T1000 (cell line): Measurements from ENCODE around the gene C10orf88.

Experiments used
- DNase-seq: peaks from one replicate; lab custom pipeline; 2025; ENCODE audit warnings: mixed read lengths; lab: John Stamatoyannopoulos, UW

The C10orf88 gene, protein sequence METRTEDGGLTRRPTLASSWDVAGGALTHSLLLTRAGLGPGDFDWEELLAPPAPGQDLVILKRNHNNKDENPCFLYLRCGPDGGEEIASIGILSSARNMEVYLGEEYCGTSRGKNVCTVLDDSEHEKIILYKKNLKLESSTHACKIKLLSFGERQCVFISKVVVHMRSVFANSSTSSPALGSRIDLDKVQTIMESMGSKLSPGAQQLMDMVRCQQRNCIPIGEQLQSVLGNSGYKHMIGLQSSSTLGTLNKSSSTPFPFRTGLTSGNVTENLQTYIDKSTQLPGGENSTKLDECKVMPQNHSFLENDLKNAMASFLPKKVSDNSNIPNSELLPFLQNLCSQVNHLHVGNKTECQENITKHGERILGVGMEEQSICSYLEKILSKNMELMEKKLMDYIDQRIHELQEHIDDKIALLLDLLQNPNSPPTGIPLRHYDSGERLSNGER

DNA sequence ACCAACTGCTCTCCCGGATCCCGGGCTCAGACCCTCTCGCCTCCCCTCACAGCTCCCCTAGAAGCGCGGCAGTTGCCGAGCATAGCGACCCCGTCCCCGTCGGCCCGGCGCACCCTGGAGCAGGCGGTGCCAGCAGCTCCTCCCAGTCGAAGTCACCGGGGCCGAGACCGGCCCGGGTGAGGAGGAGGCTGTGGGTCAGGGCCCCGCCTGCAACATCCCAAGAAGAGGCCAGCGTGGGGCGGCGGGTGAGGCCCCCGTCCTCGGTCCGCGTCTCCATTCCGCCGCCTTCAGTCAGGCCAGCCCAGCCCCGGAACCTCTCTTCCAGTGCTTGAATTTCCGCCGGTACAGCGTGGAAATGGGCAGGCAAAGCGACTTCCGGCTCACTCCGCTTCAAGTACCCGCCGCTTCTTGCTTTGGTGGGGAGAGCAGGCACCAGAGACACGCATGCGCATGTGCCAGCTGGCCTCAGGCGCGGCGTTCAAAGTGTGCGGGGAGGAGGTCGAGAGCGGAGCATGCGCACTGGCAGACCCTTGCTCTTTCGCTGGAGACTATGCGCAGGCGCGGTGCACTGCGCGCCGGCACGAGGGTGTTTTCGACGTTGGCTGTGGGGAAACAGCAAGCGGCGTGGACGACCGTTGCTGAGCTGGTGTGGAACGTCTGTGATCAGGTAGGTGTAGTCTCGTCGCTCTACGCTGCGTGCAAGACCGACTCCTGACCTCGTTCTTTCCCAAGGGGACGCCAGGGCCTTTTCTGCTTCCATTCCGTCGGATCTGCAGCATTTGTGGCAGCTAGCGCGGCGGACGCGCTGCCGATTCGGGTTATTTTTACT, at the start of gene C10orf88:
Gene C10orf88 (minus strand): TSS at position 326 of the 829 bp plus-strand sequence. CDS start 49 bp downstream, at position 277.
- peak; percentile 97 for DNase-seq

DNA sequence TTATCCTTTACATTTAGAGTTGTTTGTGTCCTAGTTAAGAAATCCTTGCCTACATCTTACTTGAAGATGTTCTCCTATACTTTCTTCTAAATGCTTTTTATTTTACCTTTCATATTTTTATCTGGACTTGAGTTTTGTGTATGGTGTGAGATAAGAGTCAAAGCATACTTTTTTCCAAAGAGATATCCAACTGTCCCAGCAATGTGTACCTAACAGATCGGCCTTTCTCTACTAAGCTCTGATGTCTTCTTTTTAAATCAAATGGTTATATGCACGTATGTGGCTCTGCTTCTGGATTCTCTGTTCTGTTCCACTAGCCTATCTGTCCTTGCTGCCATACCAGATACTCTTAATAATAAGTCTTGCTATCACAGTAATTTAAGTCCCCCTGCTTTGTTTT, 47.3 kb upstream of the C10orf88 start:
- no peak for DNase-seq

DNA sequence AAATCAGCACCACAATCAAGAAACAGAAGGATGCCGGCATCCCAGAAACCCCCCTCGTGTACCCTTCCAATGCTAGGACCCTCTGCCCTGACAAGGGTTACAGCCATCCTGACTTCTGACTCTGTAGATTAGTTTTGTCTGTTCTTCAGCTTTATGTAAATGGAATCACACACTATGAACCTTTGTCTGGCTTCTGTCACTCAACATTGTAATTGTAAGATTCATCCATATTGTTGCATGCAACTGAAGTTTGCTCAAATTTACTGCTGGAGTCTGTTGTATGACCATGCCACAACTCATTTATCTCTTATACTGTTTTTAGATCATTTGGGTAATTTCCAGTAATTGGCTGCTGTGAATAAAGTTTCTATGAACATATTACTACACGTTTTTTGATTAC, 46.1 kb upstream of the C10orf88 start:
- DNase-seq = no peak

DNA sequence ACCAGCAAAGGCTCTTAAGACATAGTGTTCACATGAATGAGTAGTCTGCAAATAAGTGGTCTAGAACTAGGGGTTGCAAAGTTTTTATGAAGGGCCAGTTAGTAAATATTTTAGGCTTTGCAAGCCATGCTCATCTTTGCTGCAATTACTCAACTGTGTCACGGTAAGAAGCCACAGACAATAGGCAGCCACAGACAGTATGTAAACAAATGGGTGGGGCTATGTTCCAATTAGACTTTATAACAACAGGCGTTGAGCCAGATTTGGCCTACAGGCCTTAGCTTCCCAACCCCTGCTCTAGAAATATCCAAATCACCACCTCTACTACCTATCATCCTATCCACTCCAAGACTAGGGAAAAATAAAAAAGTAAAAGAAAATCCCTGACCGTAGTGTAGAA, 45.3 kb upstream of the C10orf88 start:
- no peak for DNase-seq

DNA sequence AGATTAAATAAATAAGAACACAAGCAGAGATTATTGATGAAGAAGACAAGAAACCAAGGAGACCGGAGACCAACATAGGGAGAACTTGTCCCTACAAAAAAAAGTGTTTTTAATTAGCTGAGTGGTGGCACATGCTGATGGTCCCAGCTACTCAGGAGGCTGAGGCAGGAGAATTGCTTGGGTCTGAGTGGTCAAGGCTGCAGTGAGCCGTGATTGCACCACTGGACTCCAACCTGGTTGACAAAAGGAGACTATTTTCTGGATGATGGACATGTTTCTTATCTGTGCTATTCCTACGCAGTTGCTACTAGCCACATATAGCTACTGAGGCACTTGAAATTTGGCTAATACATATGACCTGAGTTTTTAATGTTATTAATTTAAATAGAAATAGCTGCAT, 44.9 kb upstream of the C10orf88 start:
- no peak for DNase-seq

DNA sequence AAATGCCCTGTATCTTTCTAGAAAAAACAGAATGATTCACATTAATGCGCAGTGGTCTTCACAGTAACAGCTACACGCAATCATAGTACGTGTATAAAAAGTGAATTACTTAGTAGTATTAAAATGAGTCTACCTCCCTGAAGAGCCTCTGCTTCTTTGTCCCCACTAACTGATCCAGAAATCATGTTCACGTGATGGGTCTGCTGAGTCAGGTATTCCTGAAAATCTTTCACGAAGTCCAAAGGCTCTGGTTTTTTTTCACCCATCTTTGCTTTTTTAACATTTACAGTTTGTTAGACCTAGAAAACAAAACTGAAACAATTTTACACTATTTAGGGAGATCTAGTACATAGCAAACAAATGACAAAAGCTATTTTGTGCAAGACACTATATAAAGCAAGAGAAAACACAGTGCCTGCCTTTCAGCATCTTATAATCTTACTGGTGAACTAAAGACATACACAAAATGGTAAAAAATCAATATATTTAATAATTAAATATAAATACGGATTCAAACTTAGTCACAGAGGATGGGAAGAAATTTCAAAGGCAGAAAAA, 44.4 kb upstream of the C10orf88 start:
- DNase-seq = no peak

DNA sequence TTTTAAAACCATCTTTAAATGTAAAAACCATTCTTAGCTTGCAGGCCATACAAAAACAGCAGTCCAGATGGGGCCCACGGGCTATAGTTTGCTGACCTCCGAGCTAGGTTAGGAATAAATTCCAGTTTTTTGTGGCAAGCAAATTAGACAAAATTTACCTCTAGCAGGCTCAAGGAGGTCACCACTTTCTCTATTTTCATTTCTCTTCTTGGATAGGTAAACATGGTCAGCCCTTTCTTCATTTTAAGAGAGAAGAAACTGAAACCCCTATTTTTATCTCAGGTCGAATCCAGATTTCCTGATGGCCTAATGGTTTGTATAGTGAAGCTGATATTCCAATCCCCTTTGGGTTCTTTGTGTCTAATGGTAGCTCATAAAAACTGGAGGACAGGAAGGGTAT, 43.8 kb upstream of the C10orf88 start:
- no peak for DNase-seq

DNA sequence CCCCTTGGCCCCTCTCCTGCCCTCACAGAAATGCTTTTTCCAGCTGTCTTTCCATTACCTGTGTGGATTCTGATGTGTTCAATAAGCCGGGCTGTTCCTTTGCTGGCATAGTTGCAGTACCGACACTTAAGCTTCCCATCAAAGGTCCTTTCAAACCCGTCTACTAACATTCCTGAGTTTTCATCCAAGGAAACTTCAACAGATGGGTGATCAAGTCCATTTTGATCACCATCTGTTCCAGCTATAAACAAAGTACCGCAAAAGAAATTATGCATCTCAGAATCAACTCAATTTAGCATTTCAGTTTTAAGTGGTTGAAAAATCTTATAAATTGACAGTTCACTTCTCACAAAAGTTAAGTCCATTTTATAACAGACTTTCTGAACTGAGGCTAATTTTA, 41.9 kb upstream of the C10orf88 start:
- DNase-seq = no peak

DNA sequence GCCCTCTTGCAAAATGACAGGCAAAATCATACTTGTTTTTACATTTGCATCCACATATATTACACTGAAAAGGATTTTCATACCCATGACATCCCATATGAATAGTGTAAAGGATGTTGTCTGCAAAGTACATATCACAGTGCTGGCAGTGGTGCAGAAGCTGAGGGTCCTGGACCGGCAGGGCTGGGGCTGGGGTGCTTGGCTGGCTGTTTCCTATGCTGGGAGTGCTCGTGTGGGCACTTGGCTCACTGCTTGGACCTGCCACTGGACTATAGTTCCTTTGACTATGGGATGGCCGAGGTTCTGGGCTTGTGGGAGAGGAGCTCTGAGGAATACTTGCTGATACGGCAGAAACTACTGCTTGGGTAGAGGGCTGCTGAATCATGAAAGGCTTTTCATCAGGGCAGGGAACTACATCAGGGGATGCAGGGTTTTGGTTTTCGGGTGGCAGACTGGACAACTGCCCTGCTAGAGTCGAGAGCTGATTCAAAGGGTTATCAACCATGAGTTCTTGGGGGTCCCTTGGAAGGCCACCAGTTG, 39.8 kb upstream of the C10orf88 start:
- DNase-seq = no peak

DNA sequence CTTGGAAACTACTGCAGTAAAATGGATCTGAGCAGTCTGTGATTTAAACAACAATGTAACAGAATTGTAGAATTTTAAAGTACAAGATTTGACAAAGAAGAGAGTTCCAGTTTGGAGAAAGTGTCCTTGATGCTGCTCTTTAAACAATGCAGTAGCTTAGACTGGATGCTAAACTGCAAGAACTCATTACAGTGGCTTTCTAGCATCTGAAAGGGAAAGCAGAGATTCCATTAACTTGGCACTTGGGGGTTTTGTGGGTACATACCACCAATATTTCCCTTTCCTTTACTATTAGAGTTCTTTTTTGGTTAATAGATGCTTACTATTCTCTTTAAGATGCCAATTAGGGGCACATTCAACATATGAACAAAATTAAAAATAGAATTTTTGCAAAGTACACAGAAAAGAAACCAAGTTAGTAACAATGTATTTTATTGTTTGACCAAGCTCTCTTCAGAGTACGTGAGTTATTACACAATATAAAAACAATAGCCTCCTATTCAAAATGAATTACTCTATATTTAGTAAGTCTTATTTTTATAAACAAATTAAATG, 38.1 kb upstream of the C10orf88 start:
- DNase-seq = no peak

DNA sequence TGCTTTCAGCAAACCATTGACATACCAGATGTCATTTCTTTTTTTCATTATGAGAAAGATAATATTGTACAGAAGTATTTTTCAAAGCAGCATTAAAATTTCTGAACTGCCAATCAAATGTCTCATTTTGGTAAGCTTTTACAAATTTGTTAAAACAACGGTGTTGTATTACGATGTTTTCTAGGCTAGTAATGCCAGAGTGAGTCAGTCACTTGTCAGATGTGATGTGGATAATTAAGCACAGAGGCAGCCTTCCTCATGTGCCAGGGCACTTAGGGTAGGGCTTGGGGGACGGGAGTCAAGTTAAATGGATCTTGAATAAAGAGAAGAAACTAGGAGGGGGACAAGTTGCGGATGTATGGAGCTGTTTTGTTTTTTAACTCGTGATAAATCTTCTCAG, 36.3 kb upstream of the C10orf88 start:
- no peak for DNase-seq

DNA sequence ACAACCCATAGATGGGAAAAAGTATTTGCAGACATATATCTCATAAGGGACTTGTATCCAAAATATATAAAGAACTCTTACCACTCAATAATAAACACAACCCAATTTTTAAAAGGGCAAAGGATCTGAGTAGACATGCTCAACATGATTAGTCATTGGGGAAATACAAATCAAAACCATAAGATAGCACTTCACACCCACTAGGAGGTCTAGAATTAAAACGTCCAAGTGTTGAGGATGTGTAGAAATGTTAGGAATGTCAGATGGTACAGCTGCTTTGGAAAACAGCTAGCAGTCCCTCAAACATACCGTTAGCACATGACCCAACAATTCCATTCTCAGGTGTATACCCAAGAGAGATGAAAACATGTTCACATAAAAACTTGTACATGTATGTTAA, 34.5 kb upstream of the C10orf88 start:
- DNase-seq = no peak

DNA sequence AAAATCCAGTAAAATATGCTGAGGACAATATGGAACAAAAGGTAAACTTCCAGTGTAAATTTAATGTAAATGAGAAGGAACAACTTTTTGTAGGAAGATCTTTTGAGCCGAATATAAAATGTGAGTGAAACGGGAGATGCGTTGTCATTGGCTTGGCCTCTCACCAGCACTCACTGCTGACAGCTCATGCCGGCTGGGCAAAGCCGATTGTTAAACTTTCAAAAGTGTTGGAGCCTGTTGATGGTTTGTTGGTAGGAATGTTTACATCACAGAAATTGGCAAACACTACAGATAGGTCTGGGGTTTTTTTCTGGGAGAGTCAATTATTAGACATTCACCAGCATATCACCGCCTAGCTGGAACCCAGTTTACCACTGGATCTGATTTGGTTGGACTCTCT, 32.3 kb upstream of the C10orf88 start:
- no peak for DNase-seq

DNA sequence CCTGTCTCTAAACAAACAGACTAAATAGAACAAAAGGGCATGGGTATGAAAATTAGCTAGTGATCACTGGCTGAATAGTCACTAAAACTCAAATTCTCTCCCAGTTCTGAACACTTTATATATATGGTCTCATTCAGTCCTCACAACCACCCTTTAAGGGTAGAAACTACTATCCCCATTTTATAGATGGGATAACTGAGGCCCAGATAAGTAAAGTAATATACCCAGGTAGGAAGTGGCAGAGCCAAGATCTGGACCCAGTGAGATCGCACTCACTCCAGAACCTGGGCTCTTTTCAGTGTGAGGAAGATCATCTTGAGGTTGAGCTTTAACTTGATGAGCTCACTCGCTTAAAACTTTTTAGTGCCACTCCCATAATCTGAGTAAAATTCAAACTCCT, 30.7 kb upstream of the C10orf88 start:
- no peak for DNase-seq

DNA sequence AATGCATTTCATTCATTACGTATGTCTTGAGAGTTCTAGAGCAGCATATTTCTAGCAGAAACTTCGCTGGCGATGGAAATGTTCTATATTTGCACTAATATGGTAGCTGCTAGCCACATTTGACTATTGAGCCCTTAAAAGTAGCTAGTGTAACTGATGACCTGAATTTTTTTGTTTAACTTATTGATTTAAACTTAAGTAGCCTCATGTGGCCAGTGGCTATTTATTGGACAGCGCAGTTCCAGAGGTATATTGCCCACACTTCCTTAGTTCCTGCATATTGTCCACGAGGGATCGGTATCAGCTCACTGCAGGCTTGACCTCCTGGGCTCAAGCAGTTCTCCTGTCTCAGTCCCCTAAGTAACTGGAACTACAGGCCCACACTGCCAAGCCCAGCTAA, 29.9 kb upstream of the C10orf88 start:
- no peak for DNase-seq

DNA sequence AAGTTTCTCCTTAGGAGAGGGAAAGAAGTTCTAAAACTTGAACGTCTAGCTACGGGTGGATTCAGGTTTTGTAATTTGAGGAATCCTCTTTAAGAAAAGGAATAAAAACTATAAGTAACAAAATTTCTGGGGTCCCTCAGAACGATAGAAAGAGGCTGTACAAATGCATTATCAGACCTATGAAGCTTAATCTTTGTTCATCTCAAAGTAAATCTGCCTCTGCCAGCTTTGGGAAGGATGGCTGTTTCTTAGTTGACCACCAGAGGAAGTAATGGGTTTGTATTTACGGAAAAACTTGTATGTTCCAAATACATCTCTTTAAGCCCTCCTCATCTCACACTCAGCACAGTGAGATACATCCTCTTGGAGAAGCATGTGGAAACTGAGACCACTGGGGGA, 27.0 kb upstream of the C10orf88 start:
- DNase-seq = no peak

DNA sequence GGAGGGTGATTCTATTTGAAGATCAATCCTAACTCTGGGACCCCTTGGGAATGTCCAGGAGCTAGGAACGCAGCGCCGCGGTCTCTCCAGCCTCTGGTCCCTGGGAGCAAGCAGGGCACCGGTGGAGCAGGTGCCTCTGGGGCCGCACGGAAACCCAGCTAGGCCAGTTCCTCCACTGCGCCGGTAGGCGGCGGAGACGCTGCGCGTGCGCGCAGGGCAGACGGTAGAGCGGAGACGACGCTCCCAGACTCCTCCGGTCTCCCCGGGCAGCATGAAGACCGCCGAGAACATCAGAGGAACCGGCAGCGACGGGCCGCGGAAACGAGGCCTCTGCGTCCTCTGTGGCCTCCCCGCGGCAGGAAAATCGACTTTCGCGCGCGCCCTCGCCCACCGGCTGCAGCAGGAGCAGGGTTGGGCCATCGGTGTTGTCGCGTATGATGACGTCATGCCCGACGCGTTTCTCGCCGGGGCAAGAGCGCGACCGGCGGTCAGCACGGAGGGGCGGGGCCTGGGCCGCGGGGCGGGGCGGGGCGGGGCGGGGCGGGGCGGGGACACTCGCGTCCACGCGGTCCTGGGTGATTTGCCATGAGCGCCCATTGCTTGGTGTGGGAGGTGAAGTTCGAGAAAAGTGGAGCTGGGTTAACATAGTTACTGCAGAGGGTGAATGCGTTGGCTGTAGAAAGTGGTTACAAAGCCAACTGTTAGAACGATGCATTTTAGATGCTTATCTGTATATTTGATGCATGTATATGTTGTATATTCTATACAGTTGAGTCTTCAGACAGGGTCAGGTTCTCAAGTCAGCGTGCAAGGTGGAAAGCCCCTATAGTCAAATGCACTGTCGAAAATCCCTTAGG, 26.4 kb upstream of the C10orf88 start, which contains the start of gene PSTK:
Gene PSTK (plus strand): TSS at position 193 of the 857 bp plus-strand sequence. CDS start 79 bp downstream, at position 272.
- peak; percentile 92 for DNase-seq

DNA sequence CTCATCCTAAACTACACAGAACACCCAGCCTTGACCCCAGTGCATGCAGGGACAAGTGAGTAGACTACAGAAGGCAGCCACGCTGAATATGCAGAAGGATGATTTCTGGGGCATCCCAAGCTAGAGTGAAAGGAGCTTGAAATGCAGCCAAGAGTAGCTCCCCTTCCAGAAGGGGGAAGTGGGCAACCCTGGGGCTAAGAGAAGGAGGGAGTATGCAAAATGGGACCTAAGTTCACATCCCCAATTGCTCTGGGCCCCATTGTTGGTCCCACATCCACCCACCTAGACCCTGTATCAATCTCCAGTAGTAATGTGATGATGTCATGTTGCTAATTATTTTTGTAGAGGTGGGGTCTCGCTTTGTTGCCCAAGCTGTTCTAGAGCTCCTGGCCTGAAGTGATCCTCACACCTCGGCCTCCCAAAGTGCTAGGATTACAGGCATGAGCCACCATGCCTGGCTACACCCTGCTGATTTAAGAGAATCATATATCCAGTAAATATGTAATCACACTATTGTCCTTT, 20.6 kb upstream of the C10orf88 start:
- DNase-seq = no peak

DNA sequence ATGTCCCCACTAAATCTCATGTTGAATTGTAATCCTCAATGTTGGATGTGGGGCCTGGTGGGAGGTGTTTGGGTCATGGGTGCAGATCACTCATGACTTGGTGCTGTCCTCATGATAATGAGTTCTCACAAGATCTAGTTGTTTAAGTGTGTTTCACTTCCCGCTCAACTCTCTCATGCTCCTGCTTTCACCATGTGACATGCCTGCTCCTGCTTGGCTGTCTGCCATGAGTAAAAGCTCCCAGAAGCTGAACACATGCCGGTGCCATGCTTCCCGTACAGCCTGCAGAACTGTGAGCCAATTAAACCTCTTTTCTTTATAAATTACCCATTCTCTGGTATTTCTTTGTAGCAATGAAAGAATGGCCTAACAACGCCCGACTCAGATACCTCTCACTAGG, 20.0 kb upstream of the C10orf88 start:
- no peak for DNase-seq

DNA sequence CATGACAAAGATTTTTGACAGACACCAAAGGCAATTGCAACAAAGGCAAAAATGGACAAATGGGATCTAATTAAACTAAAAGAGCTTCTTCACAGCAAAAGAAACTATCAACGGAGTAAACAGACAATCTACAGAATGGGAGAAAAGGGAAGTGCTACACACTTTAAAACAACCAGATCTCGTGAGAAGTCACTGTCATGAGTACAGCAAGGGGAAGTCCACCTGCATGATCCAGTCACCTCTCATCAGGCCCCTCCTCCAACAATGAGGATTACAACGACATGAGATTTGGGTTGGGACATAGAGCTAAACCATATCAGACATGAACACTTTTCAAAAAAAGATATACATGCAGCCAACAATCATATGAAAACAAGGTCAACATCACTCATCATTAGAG, 14.7 kb upstream of the C10orf88 start:
- DNase-seq = no peak

DNA sequence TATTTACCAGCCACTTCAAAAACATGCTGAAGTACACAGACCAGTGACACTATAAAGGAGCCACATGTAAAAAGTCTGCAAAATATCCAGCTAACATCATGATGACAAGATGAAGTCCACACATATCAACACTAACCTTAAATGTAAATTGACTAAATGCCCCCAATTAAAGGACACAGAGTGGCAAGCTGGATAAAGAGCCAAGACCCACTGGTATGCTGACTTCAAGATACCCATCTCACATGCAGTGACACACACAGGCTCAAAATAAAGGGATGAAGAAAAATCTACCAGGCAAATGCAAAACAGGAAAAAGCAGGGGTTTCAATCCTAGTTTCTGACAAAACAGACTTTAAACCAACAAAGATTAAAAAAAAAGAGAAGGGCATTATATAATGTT, 12.9 kb upstream of the C10orf88 start:
- DNase-seq = no peak
